ENCODE data around the gene RFX4. TPM values are rescaled to one million over a fixed set of nuclear protein-coding genes. Genes with fewer than 3 reads are reported as not detected.

RFX4 gene
- total RNA-seq, 1 experiment from 2014 or later: not detected

GRCh38 chr12:106780010-106780631 lies 197.3 kb downstream of the RFX4 start:
- Histone ChIP-seq H3K9me3 (ENCODE audit: low read depth, low read length, poor library complexity, severe bottlenecking) (no peaks in the 10 kb centered on the region), H3K27me3 (replicated peaks; ENCODE audit: insufficient read depth, low read depth, low read length, poor library complexity) (no peaks in the 10 kb centered on the region), H3K4me3 (ENCODE audit: low read depth, low read length, poor library complexity, severe bottlenecking) (no peak overlapping the region), H3K27ac (ENCODE audit: low read depth, low read length, poor library complexity, severe bottlenecking) (no peak overlapping the region), H3K4me1 (ENCODE audit: insufficient read depth, low read length, poor library complexity, severe bottlenecking) (peaks cover 10% of the 10 kb centered on the region), H3K36me3 (ENCODE audit: insufficient read depth, low read length, poor library complexity, severe bottlenecking) (no peaks in the 10 kb centered on the region)
- intact Hi-C loops (cut with micrococcal nuclease; ENCODE audit: unreplicated experiment): no loop called here
- peak; percentile 21 for DNase-seq (ENCODE audit: low spot score)
- BruUV-seq (replicated peaks): no TSS peak
- POLR2A ChIA-PET (ENCODE audit: low non-redundant PET): no interaction called here
- no peak for TF ChIP-seq CTCF (conservative IDR thresholded peaks at IDR 0.05; ENCODE audit: low read depth, low read length)
- no peak for TF ChIP-seq EZH2 (IDR thresholded peaks at IDR 0.05; ENCODE audit: borderline replicate concordance, low read depth, low read length, poor library complexity, severe bottlenecking)
- CTCF ChIA-PET: no interaction called here

GRCh38 chr12:106782619-106783018 lies 199.8 kb downstream of the RFX4 start:
- H3K36me3 ChIP-seq (ENCODE audit: insufficient read depth, low read length, poor library complexity, severe bottlenecking): no peaks in the 10 kb centered on the region
- TF ChIP-seq CTCF (conservative IDR thresholded peaks at IDR 0.05; ENCODE audit: low read depth, low read length) (no peak), EZH2 (IDR thresholded peaks at IDR 0.05; ENCODE audit: borderline replicate concordance, low read depth, low read length, poor library complexity, severe bottlenecking) (no peak)
- DNase-seq (ENCODE audit: low spot score): no peak
- POLR2A ChIA-PET (ENCODE audit: low non-redundant PET): no interaction called here
- no peaks in the 10 kb centered on the region for H3K27me3 ChIP-seq (replicated peaks; ENCODE audit: insufficient read depth, low read depth, low read length, poor library complexity)
- intact Hi-C loops (cut with micrococcal nuclease; ENCODE audit: unreplicated experiment): no loop called here
- no TSS peak for BruUV-seq (replicated peaks)
- CTCF ChIA-PET: no interaction called here
- H3K4me3 ChIP-seq (ENCODE audit: low read depth, low read length, poor library complexity, severe bottlenecking): no peak overlapping the region
- peaks cover 3% of the 10 kb centered on the region for H3K4me1 ChIP-seq (ENCODE audit: insufficient read depth, low read length, poor library complexity, severe bottlenecking)
- no peak overlapping the region for H3K27ac ChIP-seq (ENCODE audit: low read depth, low read length, poor library complexity, severe bottlenecking)
- no peaks in the 10 kb centered on the region for H3K9me3 ChIP-seq (ENCODE audit: low read depth, low read length, poor library complexity, severe bottlenecking)

- Histone ChIP-seq H3K27me3 (replicated peaks; ENCODE audit: insufficient read depth, low read depth, low read length, poor library complexity) (no peaks in the 10 kb centered on the region), H3K4me1 (ENCODE audit: insufficient read depth, low read length, poor library complexity, severe bottlenecking) (peaks cover 3% of the 10 kb centered on the region), H3K36me3 (ENCODE audit: insufficient read depth, low read length, poor library complexity, severe bottlenecking) (no peaks in the 10 kb centered on the region), H3K27ac (ENCODE audit: low read depth, low read length, poor library complexity, severe bottlenecking) (no peak overlapping the region), H3K9me3 (ENCODE audit: low read depth, low read length, poor library complexity, severe bottlenecking) (no peaks in the 10 kb centered on the region), H3K4me3 (ENCODE audit: low read depth, low read length, poor library complexity, severe bottlenecking) (no peak overlapping the region)
- intact Hi-C loops (cut with micrococcal nuclease; ENCODE audit: unreplicated experiment): no loop called here
- no peak for DNase-seq (ENCODE audit: low spot score)
- no TSS peak for BruUV-seq (replicated peaks)
- TF ChIP-seq CTCF (conservative IDR thresholded peaks at IDR 0.05; ENCODE audit: low read depth, low read length) (no peak), EZH2 (IDR thresholded peaks at IDR 0.05; ENCODE audit: borderline replicate concordance, low read depth, low read length, poor library complexity, severe bottlenecking) (no peak)
- ChIA-PET POLR2A (ENCODE audit: low non-redundant PET) (no interaction called here), CTCF (no interaction called here)
Measured at GRCh38 chr12:106783515-106783914, 200.7 kb downstream of the RFX4 start.

All from A673 (cell line).